Stimulated activated CD4-positive, alpha-beta T cell treated with anti-CD3 and anti-CD28 coated beads, Interleukin-15, amount 100 ng/mL, for 1 hour (primary cell): ENCODE data around the gene SLC25A20.
A peak's percentile ranks its signal among the peaks of the same experiment; 100 is the strongest.
"Not testable (repeated sequence)": the region's sequence is repeated elsewhere in the genome, so short reads cannot be mapped to it uniquely, and the experiment has no call there.

Source experiments
- DNase-seq, 2 donors: peaks; one replicate each; pipeline ENCODE4 v3.0.0-alpha.2; 2020; ENCODE audit warnings: low read depth in 1 of 2, low spot score in 1 of 2

SLC25A20 gene, protein sequence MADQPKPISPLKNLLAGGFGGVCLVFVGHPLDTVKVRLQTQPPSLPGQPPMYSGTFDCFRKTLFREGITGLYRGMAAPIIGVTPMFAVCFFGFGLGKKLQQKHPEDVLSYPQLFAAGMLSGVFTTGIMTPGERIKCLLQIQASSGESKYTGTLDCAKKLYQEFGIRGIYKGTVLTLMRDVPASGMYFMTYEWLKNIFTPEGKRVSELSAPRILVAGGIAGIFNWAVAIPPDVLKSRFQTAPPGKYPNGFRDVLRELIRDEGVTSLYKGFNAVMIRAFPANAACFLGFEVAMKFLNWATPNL

DNA sequence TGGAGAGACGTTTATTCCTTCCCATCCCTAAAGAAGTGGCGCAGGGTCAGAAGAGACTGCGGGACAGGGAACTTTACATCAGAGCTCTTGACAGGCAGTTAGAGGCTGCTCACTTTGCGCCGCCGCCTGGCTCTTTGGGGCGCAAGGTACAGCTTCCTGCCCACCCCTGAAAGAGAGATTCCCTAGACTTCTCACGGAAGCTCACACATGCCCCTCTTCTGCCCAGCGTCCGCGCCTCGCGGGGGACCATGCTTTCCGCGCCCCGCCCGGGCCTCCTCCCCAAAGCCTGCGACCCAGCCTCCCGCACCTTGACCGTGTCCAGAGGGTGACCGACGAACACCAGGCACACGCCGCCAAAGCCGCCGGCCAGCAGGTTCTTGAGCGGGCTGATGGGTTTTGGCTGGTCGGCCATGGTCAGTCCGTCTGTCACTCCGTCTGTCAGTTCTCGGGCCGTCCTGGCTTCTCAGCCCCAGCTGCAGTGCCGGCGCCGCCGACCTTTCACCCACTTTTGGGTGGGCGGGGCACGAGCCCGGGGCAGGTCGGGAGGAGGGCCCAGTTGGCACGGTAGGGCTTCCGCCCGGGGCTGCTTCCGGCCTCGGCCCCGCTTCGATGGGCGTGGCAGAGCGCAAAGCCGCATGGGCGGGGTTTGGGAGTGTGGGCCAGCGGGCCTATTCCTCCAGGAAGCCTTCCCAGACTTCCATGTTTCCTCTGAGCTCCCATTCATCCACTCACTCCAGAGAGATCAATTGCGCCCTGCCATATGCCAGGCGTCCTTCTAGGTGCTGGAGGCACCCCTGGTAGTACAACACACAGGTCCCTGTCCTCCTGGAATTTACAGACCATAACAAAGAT lies at the start of gene SLC25A20:
TSS of gene SLC25A20 (minus strand) at position 500 of the 852 bp plus-strand sequence. CDS start at position 412, 88 bp downstream.
- peak; percentile 84 for DNase-seq

DNA sequence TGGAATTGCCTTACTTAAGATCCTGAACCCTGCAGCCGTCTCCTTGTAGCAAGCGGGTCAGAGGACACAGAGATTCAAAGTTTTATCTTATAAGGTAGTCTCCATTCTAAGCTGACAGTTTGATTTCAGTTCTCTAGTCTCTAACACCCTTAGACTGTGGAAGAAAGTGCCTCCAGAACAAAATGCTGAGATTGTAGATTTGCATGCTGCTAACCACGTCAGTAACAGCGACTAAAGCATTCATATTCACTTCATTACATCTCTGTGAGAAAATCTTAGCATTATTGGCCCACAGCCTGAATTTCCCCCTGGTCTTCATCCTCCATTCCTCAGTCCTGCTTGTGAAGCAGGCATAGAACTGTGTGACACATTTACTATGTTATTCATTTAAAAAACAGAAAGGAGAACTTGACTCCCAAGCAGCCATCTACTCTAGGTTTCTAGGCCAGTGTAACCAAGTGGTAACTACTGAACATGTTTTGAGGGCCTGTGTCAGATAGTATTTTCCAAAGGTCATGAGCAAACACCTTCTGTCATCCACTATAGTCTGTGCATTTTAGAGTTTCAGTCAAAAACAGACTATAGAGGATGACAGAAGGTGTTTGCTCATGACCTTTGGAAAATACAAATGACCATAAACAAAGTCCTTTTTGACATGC lies 47.3 kb upstream of the SLC25A20 start:
- no peak for DNase-seq

DNA sequence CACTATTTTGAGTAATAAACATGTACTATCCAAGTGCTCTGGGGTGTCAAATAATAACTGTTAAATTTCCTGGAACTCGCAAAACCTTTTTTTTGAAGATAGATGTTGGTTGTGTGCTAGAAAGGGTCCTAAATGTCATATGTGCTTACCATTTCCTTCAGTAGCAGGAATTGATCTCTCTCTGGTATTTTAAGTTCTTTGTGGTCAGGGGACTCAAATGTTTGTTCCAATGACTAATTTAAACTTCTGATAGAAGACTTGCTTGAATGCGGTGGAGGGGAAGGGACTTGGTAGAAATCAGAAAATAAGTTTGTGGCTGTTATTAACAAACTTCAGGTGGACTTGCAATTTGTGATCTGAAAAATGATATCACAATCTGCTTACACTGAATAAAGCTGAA lies 46.8 kb upstream of the SLC25A20 start:
- DNase-seq = no peak

DNA sequence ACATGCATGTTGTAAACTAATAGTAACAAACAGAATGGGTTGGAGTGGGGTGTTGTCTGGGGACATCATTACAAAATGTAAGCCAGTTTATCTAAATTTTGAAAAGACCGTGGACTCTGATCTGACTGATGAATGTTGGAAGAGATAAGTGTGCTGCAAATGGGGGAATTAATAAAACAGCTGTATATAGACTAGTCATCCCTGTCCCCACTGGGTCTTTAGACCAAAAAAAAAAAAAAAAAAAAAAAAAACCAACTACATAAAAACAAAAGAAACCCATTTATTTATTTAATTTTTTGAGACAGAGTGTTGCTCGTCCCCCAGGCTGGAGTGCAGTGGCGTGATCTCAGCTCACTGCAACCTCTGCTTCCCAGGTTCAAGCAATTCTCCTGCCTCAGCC lies 40.0 kb upstream of the SLC25A20 start:
- DNase-seq = no peak

DNA sequence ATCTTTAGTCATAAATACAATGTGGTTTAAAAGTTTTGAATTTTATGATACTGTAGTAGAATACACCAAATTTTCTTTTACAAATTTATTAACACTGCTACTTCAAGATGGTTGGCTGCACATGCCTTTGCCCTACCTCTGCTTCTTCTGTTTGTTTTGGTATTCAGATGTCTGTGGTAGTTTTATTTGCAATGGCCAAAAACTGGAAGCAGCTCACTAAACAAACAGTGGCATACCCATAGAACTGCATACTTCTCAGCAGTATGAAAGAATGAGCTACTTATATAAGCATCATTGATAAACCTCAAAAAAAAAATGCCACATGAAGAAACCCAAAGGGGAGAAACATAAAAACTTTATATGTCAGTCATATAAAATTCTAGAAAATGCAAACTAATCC lies 39.5 kb upstream of the SLC25A20 start:
- DNase-seq = no peak

DNA sequence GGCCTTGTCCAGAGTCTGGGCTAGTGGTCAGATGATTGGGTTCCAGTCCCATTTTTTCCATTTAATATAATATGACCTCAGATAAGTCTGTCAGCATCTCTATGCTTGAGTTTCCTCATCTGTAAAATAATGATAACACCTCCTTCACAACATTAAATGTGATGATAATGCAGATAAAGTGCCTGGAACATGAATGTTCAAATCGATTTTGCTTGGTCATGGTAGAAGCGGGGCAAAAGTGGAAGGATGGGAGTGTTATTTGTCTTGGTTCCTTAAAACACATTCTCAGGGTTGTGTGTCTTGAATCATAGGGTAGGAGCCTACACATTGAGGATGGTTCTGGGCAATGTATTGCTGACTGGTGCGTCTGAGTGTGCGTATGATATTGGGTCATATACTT lies 36.8 kb upstream of the SLC25A20 start:
- no peak for DNase-seq

DNA sequence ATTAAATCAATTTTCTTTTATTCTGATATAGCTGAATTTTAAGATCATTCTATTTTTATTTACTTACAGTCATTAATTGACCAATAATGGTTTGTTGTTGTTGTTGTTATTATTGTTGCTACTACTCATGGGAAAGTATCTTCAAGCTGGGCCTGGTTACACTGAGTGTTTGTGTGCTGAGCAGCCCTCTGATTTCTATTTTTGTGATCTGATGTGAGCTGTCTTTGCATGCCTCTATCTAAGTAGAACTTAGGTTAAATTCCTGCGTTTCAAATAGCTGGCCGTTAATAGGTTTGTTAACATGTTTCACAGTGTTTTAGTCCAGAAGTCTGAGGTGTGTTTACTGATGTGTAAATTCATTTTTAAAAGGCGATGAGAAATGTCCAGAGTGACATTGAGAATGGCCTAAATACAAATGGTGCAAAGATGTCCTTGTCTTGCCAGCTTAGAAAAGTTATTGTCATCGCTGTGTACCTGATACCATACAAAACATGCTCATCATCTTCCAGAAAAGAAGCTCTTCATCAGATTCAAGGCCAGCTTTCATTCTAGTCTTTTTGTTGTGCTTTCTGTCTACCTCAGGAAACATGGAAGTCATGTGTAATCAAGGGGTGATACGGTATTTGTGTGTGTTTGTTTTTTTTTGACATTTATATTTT lies 35.8 kb upstream of the SLC25A20 start:
- DNase-seq = no peak

DNA sequence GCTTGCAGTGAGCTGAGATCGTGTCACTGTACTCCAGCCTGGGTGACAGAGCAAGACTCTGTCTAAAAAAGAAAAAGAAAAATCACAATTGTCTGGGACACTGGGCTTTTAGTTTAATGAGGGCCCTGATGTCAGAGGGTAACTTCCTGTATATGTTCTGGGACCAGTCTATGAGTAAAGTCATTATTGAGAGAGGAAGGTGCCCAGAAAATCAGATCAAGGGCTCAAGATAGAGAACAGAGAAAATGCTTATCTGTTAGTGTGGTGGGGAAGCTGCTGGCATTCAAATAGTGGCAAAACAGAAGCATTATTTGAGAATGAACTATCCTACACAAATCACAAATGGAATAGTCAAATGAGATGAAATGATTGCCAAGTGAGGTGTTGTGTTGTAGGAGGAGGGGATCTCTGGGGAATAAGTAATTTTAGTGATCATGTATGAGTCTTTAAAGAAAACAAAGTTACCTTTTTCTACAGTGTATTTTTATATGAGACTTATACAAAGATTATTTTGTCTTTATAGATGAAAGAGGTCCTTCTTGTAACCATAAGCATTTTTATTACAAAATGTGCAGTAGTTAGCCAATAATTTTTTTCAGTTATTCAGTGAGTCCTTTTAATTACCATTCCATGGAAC lies 33.4 kb upstream of the SLC25A20 start:
- no peak for DNase-seq

DNA sequence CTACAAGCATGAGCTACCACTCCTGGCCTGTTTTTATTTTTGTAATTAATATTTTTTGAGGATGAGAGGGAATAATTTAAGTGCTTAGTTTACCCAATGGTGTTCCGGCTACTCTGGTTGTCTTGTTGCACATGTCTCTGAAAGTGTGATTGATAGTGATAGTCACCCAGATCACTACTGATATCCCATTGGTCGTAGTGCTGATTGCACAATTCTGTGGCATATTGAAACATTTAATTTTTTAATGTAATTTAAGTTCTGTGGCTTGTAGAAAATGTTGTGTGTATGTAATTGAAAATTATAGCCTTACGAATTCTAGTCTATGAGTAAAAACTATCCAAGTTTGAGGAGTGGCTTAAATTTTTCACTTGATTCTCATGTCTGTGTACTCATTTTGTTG lies 31.9 kb upstream of the SLC25A20 start:
- no peak for DNase-seq

DNA sequence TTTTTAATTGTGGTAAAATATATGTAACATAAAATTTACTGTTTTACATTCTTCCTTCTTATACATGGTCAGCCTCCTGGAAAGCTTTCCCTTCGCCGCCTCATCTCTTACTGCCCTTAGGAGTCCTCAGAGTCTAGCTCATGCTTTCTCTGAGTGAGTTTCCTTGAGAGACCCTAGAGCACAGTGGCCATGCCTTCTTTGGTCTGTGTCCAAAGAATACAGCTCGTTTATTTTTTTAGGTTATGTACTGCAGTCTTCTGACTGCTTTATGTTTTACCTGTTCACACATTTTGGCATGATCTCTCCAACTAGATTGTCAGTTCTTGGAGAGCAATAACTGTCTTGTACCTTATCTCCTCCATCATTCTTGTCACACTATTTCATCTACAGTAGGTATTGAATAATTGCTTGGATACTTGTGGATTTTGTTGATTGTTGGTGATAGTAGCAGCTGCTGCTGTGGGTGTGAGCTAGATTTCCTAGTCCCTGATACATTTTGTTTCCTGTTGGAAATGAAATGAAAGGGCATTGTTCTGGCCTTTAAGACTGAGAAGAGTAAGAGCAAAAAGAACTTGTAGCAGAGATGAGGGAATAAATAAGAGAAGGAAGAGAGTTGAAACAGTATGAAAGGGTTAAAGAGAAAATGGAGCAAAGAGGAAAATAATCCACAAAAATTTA lies 30.8 kb upstream of the SLC25A20 start:
- no peak for DNase-seq

DNA sequence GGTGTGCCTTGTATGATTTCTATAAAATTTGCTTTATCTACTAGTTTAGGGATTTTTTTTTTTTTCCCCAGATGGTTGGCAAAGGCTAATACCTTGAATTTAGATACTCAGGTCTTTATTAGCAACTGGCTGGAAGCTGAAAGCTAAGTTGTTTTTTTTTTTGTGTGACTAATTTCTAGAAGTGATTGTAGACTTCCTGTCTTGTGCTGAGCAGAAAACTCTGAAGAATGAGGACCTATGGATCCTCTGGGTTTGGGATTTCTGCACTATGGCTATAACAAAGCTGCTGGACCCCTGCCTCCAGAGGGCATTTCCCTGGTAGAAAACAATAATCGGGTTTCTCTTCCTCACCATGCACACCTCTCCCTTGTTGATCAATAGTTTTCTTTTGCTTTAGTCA lies 30.0 kb upstream of the SLC25A20 start:
- no peak for DNase-seq

DNA sequence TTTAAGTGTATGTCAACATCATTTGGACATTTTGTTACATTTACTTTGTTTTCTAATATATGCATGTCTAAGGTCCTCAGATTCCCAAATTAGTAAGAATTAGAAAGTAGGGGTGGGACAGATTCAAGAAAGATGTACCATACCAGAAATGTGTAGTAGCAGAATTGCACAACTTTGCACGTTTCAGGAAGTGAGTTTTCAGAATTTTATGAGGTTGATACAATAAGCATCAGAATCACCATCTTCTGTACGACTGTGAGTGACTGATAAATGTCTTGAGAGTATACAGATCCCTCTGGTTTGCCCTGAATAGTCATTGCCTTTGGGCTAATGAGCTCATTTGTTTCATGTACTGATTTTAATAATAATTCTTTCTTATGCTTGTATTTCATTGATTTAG lies 29.2 kb upstream of the SLC25A20 start:
- no peak for DNase-seq

DNA sequence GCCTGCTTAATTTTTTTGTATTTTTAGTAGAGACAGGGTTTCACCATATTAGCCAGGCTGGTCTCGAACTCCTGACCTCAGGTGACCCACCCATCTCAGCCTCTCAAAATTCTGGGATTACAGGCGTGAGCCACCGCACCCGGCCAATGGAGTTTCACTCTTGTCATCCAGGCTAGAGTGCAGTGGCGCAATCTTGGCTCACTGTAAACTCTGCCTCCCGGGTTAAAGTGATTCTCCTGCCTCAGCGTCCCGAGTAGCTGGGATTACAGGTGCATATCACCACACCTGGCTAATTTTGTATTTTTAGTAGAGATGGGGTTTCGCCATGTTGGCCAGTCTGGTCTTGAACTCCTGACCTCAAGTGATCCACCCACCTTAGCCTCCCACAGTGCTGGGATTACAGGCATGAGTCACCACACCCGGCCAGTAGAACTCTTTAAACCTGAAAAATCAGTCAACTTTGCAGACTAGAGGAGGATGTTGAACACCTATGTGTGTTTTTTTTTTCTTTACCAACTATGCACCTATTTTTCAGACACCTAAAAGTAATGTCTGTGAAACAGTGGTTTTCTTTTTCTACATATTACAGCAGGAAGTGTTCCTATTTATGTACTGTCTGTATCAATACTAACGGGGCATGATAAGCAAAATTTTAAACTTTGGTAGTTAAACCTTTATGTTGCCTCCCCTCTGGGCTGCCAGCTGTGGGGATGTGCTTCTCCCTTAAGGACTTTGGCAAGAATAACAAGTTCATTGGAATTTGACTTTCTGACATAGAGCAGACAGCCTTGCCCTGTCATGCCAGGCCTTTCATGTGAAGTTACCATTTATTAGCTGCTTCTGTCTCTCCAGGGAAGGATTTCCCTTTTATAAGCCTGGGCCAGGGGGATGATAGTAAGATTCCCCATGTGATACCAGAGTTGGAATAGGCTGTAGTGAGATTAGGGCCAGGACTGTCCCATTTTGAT lies 28.0 kb upstream of the SLC25A20 start:
- no peak for DNase-seq

DNA sequence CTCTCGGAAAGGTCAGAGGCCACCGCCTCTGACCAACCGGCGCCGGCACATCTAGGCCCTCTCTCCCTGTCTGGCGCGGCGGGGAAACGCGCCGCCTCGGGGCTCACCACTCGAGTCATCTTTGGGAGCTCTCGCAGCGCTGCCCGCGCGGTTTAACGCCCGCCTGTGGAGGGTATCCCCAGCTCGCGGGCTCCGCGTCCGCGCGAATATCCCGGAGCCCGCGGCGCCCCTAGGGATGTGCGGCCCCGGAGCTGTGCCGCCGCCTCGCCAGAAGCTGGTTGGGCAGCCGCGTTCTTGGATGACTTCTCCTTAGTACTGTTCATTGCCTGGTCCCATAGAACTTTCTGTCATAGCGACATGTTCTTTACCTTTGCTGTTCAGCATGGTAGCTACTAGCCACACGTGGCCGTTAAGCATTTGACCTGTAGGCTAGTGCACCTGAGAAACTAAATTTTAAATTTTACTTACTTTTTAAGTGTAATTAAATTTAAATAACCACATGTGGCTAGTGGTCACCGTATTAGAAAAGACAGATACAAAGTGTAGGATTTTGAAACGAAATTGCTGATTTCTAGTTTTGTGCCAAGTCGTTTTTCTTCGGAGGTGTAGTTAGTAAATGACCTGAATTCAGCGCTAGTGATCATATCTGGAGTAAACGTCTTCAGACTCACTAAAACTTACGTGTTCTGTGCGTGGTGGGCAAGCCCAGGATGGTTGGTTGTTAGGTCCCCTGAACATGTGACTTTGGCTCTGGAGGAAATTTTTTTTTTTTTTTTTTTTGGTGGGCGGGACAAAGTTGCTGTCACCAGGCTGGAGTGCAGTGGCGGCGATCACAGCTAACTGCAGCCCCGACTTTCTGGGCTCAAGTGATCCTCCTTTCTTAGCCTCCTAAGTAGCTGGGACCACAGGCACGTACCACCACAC lies 20.8 kb upstream of the SLC25A20 start:
- peak in 1 of 2 donors; percentile 22 for DNase-seq

DNA sequence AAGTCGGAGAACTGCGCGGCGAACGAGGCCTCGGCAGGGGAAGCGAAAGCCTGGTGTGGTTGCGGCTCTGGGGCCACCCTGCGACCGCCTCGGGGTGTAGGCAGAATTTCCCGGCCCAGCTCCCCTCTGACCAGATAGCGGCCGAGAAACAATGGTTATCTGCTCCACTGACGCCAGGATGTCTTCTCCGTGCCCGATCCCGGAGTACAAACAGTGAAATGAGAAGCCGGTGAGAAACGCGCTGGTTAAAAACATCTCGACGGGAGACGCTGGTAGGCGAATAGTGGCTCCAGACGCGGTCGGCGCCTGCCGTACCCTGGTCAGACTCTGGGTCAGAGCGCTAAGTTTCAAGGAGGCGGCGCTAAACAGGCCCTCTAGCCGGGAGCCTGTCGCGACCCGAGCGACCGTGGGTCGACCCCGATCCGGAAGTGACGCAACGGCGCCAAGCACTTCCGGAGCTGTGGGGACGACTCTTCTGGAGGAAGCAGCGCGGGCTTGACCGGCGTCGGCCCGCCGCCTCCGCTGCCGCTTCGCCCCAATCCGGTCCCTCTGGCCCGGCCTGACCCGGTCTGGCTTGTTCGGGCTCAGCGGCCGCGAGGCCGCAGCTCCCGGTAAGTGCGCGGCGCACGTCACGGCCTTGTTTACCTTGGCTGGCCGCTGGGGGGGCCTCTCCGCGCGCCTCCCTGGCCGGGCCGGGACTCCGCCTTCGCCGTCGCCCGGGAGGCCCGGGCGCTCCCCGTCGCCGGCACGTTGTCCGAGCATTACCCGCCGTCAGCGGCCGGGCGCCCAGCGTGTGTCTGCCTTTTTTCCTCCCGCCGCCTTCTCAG lies 19.9 kb upstream of the SLC25A20 start, which contains the start of gene ARIH2:
TSS of gene ARIH2 (plus strand) at position 455 of the 827 bp plus-strand sequence. CDS start 8,717 bp downstream, outside the sequence.
- DNase-seq = peak; percentile 63 to 79

DNA sequence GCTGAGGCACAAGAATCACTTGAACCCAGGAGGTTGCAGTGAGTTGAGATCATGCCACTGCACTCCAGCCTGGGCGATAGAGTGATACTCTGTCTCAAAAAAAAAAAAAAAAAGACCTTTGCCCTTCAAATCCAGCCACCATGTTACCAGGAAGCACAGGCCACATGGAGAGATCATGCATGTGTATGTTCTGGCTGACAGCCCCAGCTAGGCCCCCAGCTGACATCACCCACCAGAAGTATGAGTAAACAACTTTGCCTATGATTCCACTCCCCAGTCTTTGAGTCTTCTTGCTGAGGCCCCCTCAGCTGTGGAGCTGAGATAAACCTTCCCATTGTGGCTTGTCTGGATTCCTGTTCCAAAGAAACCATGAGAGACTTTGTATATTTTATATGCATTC lies 16.6 kb upstream of the SLC25A20 start:
- DNase-seq = no peak

DNA sequence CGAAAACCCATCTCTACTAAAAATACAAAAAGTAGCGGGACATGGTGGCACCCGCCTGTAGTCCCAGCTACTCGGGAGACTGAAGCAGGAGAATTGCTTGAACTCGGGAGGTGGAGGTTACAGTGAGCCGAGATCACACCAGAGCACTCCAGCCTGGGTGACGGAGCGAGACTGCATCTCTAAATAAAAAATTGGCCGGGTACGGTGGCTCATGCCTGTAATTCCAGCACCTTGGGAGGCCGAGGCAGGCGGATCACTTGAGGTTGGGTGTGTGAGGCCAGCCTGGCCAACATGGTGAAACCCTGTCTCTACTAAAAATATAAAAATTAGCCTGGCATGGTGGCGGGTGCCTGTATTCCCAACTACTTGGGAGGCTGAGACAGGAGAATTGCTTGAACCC lies 8.3 kb upstream of the SLC25A20 start:
- DNase-seq = not testable (repeated sequence)
